Body of pancreas (tissue), 4 donors: ENCODE measurements around the gene TNNT1.

Experiments
- POLR2A ChIP-seq, 3 donors: fragments of 450-650 bp; IDR thresholded peaks; one replicate each; pipeline ENCODE4 v1.6.1; 2016; ENCODE audit warnings: antibody characterized with exemption in 3 of 3, mild to moderate bottlenecking in 2 of 3
- TF ChIP-seq, protein P1 (sequence below), 7 experiments: fragments of 450-650 bp in 4 of 7; fragments of 200-600 bp in 3 of 7; sonication (generic) in 3 of 7; IDR thresholded peaks; one replicate each; pipeline ENCODE4 v1.5.1; 2016 to 2019; ENCODE audit warnings: antibody characterized with exemption in 7 of 7

DNA sequence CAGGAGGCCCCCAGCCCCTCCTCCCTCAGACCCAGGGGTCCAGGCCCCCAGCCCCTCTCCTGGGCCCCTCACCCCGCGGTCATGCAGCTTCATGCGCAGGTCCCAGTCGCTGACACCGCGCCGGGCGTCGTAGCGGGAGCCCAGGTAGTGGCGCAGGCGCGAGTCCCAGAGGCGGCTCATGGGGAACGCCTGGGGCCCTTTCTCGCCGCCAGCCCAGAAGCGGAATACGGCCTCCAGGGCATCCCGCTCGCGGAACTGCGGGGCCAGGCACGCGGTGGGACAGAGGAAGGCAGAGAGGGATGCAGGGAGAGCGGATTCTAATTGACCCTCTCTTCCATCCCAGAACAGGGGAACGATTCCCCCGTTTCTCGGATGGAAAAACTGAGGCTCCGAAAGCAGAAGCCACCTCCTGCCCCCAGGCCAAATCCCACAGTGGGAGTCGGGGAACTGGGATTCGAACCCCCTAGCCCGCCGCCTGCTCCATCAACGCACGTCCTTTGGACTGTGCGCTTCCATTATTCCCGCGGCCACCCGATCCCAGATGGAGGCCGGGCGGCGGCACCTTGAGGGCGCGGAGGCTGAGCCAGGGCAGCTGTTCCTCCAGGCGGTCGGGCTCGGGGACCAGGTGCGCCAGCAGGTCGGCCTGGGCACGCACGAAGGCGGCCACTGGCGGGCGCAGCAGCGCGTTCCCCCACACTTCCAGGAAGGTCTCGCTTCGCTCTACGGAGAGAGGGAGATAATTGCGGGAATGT, 12.7 kb upstream of the TNNT1 start:
- TF ChIP-seq, protein P1, sequence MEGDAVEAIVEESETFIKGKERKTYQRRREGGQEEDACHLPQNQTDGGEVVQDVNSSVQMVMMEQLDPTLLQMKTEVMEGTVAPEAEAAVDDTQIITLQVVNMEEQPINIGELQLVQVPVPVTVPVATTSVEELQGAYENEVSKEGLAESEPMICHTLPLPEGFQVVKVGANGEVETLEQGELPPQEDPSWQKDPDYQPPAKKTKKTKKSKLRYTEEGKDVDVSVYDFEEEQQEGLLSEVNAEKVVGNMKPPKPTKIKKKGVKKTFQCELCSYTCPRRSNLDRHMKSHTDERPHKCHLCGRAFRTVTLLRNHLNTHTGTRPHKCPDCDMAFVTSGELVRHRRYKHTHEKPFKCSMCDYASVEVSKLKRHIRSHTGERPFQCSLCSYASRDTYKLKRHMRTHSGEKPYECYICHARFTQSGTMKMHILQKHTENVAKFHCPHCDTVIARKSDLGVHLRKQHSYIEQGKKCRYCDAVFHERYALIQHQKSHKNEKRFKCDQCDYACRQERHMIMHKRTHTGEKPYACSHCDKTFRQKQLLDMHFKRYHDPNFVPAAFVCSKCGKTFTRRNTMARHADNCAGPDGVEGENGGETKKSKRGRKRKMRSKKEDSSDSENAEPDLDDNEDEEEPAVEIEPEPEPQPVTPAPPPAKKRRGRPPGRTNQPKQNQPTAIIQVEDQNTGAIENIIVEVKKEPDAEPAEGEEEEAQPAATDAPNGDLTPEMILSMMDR (IDR thresholded peaks at IDR 0.05) = no peak
- TF ChIP-seq POLR2A (IDR thresholded peaks at IDR 0.05) = no peak
